ENCODE measurements around the gene SMIM10L2A.
A peak's percentile ranks its signal among the peaks of the same experiment; 100 is the strongest.
"Not testable (repeated sequence)": the region's sequence is repeated elsewhere in the genome, so short reads cannot be mapped to it uniquely, and the experiment has no call there.

SMIM10L2A gene

GRCh38 chrX:135408794-135409193, 12.9 kb upstream of the SMIM10L2A start:
- TF ChIP-seq CTCF (conservative IDR thresholded peaks at IDR 0.05) = no peak
- no peak overlapping the region for H3K27ac ChIP-seq

DNA sequence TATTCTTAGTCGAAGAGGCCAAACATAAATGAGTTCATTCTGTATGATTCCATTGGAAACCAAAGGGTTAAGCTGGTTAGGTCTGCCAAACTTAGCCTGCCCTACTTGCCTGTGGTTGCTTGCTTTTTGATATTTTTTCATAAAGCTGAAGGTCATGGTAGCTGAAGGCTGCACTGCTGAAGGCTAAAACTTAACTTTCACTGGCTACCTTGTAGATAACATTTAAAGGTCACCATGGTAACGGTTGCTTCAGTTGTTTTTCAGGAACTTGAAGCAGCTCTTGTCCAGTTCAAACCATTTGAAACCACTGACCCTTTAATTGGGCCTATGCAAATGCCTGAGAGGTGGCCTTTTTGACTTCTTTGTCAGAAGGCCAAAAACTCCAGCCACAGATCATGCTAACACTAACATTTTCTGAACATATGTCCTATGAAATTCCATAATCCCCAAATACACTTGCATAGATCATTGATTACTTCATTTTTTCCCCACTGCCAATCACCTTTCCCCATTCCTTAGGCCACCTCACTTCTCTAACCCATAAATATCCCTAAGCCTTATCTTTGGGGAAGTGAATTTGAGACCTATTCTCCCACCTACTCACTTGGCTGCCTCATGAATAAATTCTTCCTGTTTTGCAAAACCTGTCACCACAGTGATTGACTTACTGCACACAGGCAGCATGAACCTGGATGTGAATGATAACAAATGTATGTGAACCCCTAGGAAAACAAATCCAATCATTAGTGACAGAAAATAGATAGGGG, 10.7 kb upstream of the SMIM10L2A start:
- TF ChIP-seq CTCF (conservative IDR thresholded peaks at IDR 0.05) = no peak
- no peak overlapping the region for H3K27ac ChIP-seq

DNA sequence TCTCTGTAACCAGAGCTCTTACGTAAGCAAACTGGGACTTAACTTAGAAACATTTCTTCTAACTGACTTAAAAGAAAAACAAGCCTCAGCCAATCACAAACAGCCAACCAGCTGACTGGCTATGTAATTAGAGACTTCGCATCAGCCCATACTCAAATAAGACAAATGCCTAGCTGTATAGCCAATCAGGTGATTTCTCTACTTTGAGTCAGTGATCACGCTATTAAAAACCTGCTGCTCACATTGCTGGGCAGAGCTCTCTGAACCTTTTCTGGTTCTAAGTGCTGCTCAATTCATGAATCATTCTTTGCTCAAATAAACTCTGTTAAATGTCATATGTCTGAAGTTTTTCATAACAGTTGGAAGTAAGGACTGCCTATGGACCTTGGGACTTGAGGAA, 9.9 kb upstream of the SMIM10L2A start:
- H3K27ac ChIP-seq = no peak overlapping the region
- no peak for TF ChIP-seq CTCF (conservative IDR thresholded peaks at IDR 0.05)

- TF ChIP-seq CTCF (conservative IDR thresholded peaks at IDR 0.05) = no peak
- H3K27ac ChIP-seq = no peak overlapping the region
These were observed 5.2 kb upstream of the SMIM10L2A start for GRCh38 chrX:135416546-135416945.

GRCh38 chrX:135420831-135421230, 913 bp upstream of the SMIM10L2A start:
- no peak for TF ChIP-seq CTCF (conservative IDR thresholded peaks at IDR 0.05)
- H3K27ac ChIP-seq = no peak overlapping the region

DNA sequence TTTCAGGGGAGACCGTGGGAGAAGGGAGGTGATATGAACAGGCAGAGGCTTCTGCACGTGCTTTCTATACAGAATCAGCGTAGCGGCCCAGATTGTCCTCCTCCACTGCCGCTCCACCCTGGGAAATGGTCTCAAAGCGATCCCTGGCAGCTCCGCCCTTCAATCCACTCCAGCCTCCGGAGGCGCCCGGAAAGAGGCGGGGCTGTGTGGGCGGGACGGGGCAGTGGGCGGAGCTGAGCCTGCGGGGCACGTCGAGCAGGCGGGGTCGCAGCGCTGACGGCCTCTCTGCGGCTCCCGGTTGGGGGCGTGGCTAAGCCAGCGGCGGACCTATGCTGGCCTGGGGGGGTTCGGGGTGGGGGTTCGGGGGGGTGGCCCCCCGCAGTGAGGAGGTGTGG, 210 bp upstream of the SMIM10L2A start:
- no peak for TF ChIP-seq CTCF (conservative IDR thresholded peaks at IDR 0.05)
- peak overlapping the region; percentile 32; the same call in 1 of the 2 replicates for H3K27ac ChIP-seq

DNA sequence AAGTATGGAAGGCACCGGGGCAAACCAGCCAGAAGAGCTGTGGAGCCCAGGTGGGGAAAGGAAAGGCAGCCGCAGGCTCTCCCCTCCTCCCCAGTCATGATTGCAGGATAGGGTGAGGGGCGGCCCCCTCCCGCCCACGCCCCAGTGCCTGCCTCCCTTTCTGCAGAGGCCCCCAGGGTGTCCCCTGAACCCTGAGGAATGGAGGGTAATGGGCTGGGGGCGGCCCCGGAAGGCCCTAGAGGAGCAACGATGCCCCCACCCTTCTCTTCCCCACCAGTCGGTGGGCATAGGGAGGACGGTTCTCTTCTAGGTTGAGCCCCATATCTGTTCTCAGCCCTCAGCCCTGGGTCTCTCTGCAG, 1.0 kb downstream of the SMIM10L2A start:
- H3K27ac ChIP-seq = not testable (repeated sequence)

GRCh38 chrX:135423173-135423864, 1.6 kb downstream of the SMIM10L2A start:
- not testable (repeated sequence) for H3K27ac ChIP-seq

All from VCaP (cell line).